Naive thymus-derived CD4-positive, alpha-beta T cell (primary cell): ENCODE measurements around the gene INPP5E. TPM values are rescaled to one million over a fixed set of nuclear protein-coding genes. Genes with fewer than 3 reads are reported as not detected.

Experiments used
- ATAC-seq: fragments of 150-1000 bp; cut with Tn5 transposase; 2 replicates; pipeline ENCODE4 v1.10.0; 2021; ENCODE audit warnings: mild to moderate bottlenecking, moderate library complexity
- CTCF ChIA-PET: fragments of 350-600 bp; sonication (Branson Sonifier 250); formaldehyde crosslinking; loops from one replicate; lab custom pipeline; 2021; ENCODE audit warnings: antibody characterized with exemption; lab: Charles Lee
- POLR2A ChIA-PET: fragments of 350-600 bp; sonication (Branson Sonifier 250); formaldehyde crosslinking; loops from one replicate; lab custom pipeline; 2021; ENCODE audit warnings: antibody characterized with exemption, inconsistent platforms; lab: Charles Lee
- DNase-seq, 9 donors: peaks; one replicate each; pipeline versions ENCODE4 v3.0.0 to v3.0.0-alpha.2; 2020 to 2022; ENCODE audit warnings: mixed read lengths in 1 of 9
- H3K27ac ChIP-seq: one replicate; pipeline ENCODE4 v1.7.0; 2013; ENCODE audit warnings: mild to moderate bottlenecking, low read depth, low read length, moderate library complexity
- H3K27me3 ChIP-seq, 2 donors: one replicate each; pipeline ENCODE4 v1.7.0; 2013; ENCODE audit warnings: low read length in 2 of 2, mild to moderate bottlenecking in 2 of 2, moderate library complexity in 2 of 2; ENCODE audit not compliant: control insufficient read depth in 2 of 2, insufficient read depth in 2 of 2
- H3K36me3 ChIP-seq, 3 experiments: 1 replicate in 2 of 3; 2 replicates in 1 of 3; pipeline ENCODE4 v1.7.0; 2013; ENCODE audit warnings: low read length in 3 of 3, mild to moderate bottlenecking in 3 of 3, moderate library complexity in 1 of 3; ENCODE audit not compliant: insufficient read depth in 3 of 3, control insufficient read depth in 2 of 3
- H3K4me1 ChIP-seq, 2 donors: one replicate each; pipeline ENCODE4 v1.7.0; 2013; ENCODE audit warnings: low read length in 2 of 2, mild to moderate bottlenecking in 2 of 2, moderate library complexity in 1 of 2; ENCODE audit not compliant: control insufficient read depth in 2 of 2, insufficient read depth in 2 of 2
- H3K4me3 ChIP-seq: 2 replicates; pipeline ENCODE4 v1.7.0; 2013; ENCODE audit warnings: mild to moderate bottlenecking, low read length
- H3K9me3 ChIP-seq, 3 experiments: 1 replicate in 2 of 3; 2 replicates in 1 of 3; pipeline ENCODE4 v1.7.0; 2013; ENCODE audit warnings: low read length in 3 of 3; ENCODE audit not compliant: control insufficient read depth in 2 of 3
- H3K27ac Mint-ChIP-seq, 9 donors: one replicate each; pipeline ENCODE4 v1.8.0; 2020 to 2022; ENCODE audit warnings: mixed read lengths in 9 of 9, mild to moderate bottlenecking in 8 of 9, moderate library complexity in 5 of 9, inconsistent platforms in 2 of 9
- H3K27me3 Mint-ChIP-seq, 5 donors: one replicate each; pipeline ENCODE4 v1.8.0; 2021 to 2022; ENCODE audit warnings: mixed read lengths in 5 of 5, mild to moderate bottlenecking in 1 of 5
- H3K36me3 Mint-ChIP-seq, 5 donors: one replicate each; pipeline ENCODE4 v1.8.0; 2020 to 2022; ENCODE audit warnings: mixed read lengths in 5 of 5, mild to moderate bottlenecking in 3 of 5, inconsistent platforms in 1 of 5
- H3K4me1 Mint-ChIP-seq, 7 donors: one replicate each; pipeline ENCODE4 v1.8.0; 2020 to 2022; ENCODE audit warnings: mixed read lengths in 7 of 7, mild to moderate bottlenecking in 3 of 7, inconsistent platforms in 1 of 7
- H3K4me3 Mint-ChIP-seq, 10 donors: one replicate each; pipeline ENCODE4 v1.8.0; 2020 to 2022; ENCODE audit warnings: mild to moderate bottlenecking in 10 of 10, mixed read lengths in 10 of 10, moderate library complexity in 6 of 10, inconsistent platforms in 2 of 10
- H3K9me3 Mint-ChIP-seq, 11 donors: one replicate each; pipeline ENCODE4 v1.8.0; 2020 to 2022; ENCODE audit warnings: mixed read lengths in 11 of 11, mild to moderate bottlenecking in 4 of 11, inconsistent platforms in 1 of 11, moderate library complexity in 1 of 11
- intact Hi-C, 2 donors: fragments of 100-400 bp; cut with micrococcal nuclease; formaldehyde crosslinking; loops; one replicate each; pipeline ENCODE4 v1.15.1; 2023
- polyA plus RNA-seq, 2 donors: library from polyadenylated mRNA; unstranded; fragments of 300-500 nt; fragmentation: Illumina TruSeq; gene quantifications; one replicate each; pipeline ENCODE4 v1.2.3, GENCODE V29; 2021
- total RNA-seq, 6 experiments: library from RNA in 5 of 6; stranded (reverse) in 5 of 6; gene quantifications; 1 replicate in 5 of 6; 2 replicates in 1 of 6; pipeline ENCODE4 v1.2.3 and lab custom pipeline; 2021 to 2026

The INPP5E gene
- total and polyA plus RNA-seq, 7 experiments from 2014 or later, result 2.3 to 23.8 (median 17.9) TPM

- peaks cover 3 to 43% (median 11%) of the 10 kb centered on the region in 5 donors for H3K36me3 Mint-ChIP-seq
- ATAC-seq, result no peak
- no peaks in the 10 kb centered on the region for H3K27me3 ChIP-seq
- no peak overlapping the region for H3K27ac Mint-ChIP-seq
- peaks cover 0 to 3% of the 10 kb centered on the region in 2 donors for H3K4me1 ChIP-seq
- CTCF ChIA-PET, result interaction anchor here (0.6 to 1.4 kb wide), 3 partner anchors 16 to 104 kb away, joined by 4 to 8 read pairs (median 5); no protein-coding TSS in a partner anchor
- intact Hi-C loops, result no loop called here
- H3K27me3 Mint-ChIP-seq, result no peaks in the 10 kb centered on the region
- no peak for DNase-seq
- POLR2A ChIA-PET, result no interaction called here
- no peak overlapping the region for H3K27ac ChIP-seq
- no peaks in the 10 kb centered on the region for H3K9me3 Mint-ChIP-seq
- peaks cover 4 to 91% (median 29%) of the 10 kb centered on the region in 3 experiments for H3K36me3 ChIP-seq
- H3K4me3 ChIP-seq, result no peak overlapping the region
- H3K4me1 Mint-ChIP-seq, result peaks cover 4 to 14% (median 9%) of the 10 kb centered on the region in 7 donors
- H3K9me3 ChIP-seq, result no peaks in the 10 kb centered on the region
- H3K4me3 Mint-ChIP-seq, result no peak overlapping the region
These were observed 22.7 kb downstream of the INPP5E start for GRCh38 chr9:136416914-136417313.

GRCh38 chr9:136416427-136416826 lies 23.2 kb downstream of the INPP5E start:
- Histone ChIP-seq H3K27me3 (no peaks in the 10 kb centered on the region), H3K9me3 (no peaks in the 10 kb centered on the region), H3K4me1 (peaks cover 3 to 7% of the 10 kb centered on the region in 2 donors), H3K36me3 (peaks cover 4 to 86% (median 29%) of the 10 kb centered on the region in 3 experiments), H3K27ac (no peak overlapping the region), H3K4me3 (no peak overlapping the region)
- ChIA-PET CTCF (interaction anchor here (1.2 to 1.4 kb wide), 2 partner anchors 16 to 103 kb away, joined by 4 to 5 read pairs; no protein-coding TSS in a partner anchor), POLR2A (no interaction called here)
- intact Hi-C loops, result no loop called here
- Mint-ChIP-seq H3K27me3 (no peaks in the 10 kb centered on the region), H3K4me1 (peaks cover 9 to 19% (median 13%) of the 10 kb centered on the region in 7 donors), H3K36me3 (peaks cover 3 to 43% (median 11%) of the 10 kb centered on the region in 5 donors), H3K27ac (no peak overlapping the region), H3K4me3 (no peak overlapping the region), H3K9me3 (no peaks in the 10 kb centered on the region)
- DNase-seq (no peak), ATAC-seq (no peak)

GRCh38 chr9:136412962-136413361 lies 26.7 kb downstream of the INPP5E start:
- Histone ChIP-seq H3K27ac (no peak overlapping the region), H3K9me3 (no peaks in the 10 kb centered on the region), H3K4me1 (peaks cover 15 to 26% of the 10 kb centered on the region in 2 donors), H3K4me3 (no peak overlapping the region), H3K36me3 (peaks cover 4 to 61% (median 22%) of the 10 kb centered on the region in 3 experiments), H3K27me3 (no peaks in the 10 kb centered on the region)
- ATAC-seq (no peak), DNase-seq (no peak)
- Mint-ChIP-seq H3K4me1 (peaks cover 28 to 43% (median 37%) of the 10 kb centered on the region in 7 donors), H3K36me3 (peaks cover 7 to 33% (median 11%) of the 10 kb centered on the region in 5 donors), H3K9me3 (no peaks in the 10 kb centered on the region), H3K27me3 (no peaks in the 10 kb centered on the region), H3K27ac (peak overlapping the region in 2 of 9 donors; percentile 33 to 56), H3K4me3 (peak overlapping the region in 2 of 10 donors; percentile 31 to 51)
- intact Hi-C loops, result loop anchor here in 1 of 2 donors (5.0 kb wide), 3 partner anchors 451 to 829 kb away; partner anchors contain the start of genes MAN1B1, TUBB4B and UBAC1
- POLR2A ChIA-PET, result interaction anchor here (1.0 to 1.3 kb wide), 2 partner anchors 29 to 50 kb away, joined by 3 to 6 read pairs; partner anchors contain the start of gene DNLZ
- CTCF ChIA-PET, result interaction anchor here (0.7 kb wide), 1 partner anchor 12 kb away, joined by 4 read pairs; no protein-coding TSS in a partner anchor

- POLR2A ChIA-PET, result interaction anchor here (1.0 to 2.3 kb wide), 4 partner anchors 13 to 47 kb away, joined by 3 to 6 read pairs (median 4); no protein-coding TSS in a partner anchor
- peaks cover 8 to 31% (median 11%) of the 10 kb centered on the region in 5 donors for H3K36me3 Mint-ChIP-seq
- CTCF ChIA-PET, result no interaction called here
- intact Hi-C loops, result loop anchor here (2.0 to 5.0 kb wide), 5 partner anchors 27 to 831 kb away; partner anchors contain the start of genes INPP5E (in 1 of the 2), MAN1B1 (in 1 of the 2), SEC16A (in 1 of the 2) and TUBB4B (in 1 of the 2)
- Histone ChIP-seq H3K27ac (peak overlapping the region; percentile 97), H3K9me3 (no peaks in the 10 kb centered on the region), H3K4me3 (peak overlapping the region; percentile 96), H3K27me3 (no peaks in the 10 kb centered on the region), H3K4me1 (peaks cover 15 to 26% of the 10 kb centered on the region in 2 donors), H3K36me3 (peaks cover 4 to 60% (median 13%) of the 10 kb centered on the region in 3 experiments)
- no peaks in the 10 kb centered on the region for H3K9me3 Mint-ChIP-seq
- peaks cover 32 to 54% (median 42%) of the 10 kb centered on the region in 7 donors for H3K4me1 Mint-ChIP-seq
- H3K27me3 Mint-ChIP-seq, result no peaks in the 10 kb centered on the region
- ATAC-seq (no peak), DNase-seq (no peak)
- peak overlapping the region; percentile 83 to 93 (median 88) for H3K4me3 Mint-ChIP-seq
- peak overlapping the region; percentile 78 to 95 (median 89) for H3K27ac Mint-ChIP-seq
These were observed 28.3 kb downstream of the INPP5E start for GRCh38 chr9:136411378-136411777.

- H3K4me3 ChIP-seq, result peak within 1 kb of the TSS; percentile 96
- ATAC-seq (peak; percentile 94), DNase-seq (peak; percentile 90 to 99 (median 93))
- H3K36me3 ChIP-seq, result peaks cover 4 to 55% (median 11%) of the 10 kb centered on the region in 3 experiments
- H3K27ac ChIP-seq, result peak within 1 kb of the TSS; percentile 97
- H3K4me1 Mint-ChIP-seq, result peaks cover 34 to 56% (median 45%) of the 10 kb centered on the region in 7 donors
- H3K4me1 ChIP-seq, result peaks cover 18 to 26% of the 10 kb centered on the region in 2 donors
- H3K4me3 Mint-ChIP-seq, result peak within 1 kb of the TSS; percentile 83 to 93 (median 90)
- H3K36me3 Mint-ChIP-seq, result peaks cover 4 to 34% (median 11%) of the 10 kb centered on the region in 5 donors
- ChIA-PET CTCF (interaction anchor here (1.1 to 2.4 kb wide), 2 partner anchors 10 to 12 kb away, joined by 3 to 12 read pairs; partner anchors contain the start of gene SNAPC4), POLR2A (interaction anchor here (0.8 to 2.3 kb wide), 8 partner anchors 10 to 676 kb away, joined by 3 to 14 read pairs (median 4); partner anchors contain the start of genes MAN1B1 and SNAPC4)
- H3K9me3 ChIP-seq, result no peaks in the 10 kb centered on the region
- H3K27ac Mint-ChIP-seq, result peak within 1 kb of the TSS; percentile 78 to 95 (median 90)
- no peaks in the 10 kb centered on the region for H3K27me3 Mint-ChIP-seq
- intact Hi-C loops, result loop anchor here (1.0 to 5.0 kb wide), 9 partner anchors 10 to 832 kb away; partner anchors contain the start of genes INPP5E (in 2 of the 2), SEC16A (in 2 of the 2), SNAPC4 (in 2 of the 2) and DNLZ (in 1 of the 2)
- no peaks in the 10 kb centered on the region for H3K27me3 ChIP-seq
- H3K9me3 Mint-ChIP-seq, result no peaks in the 10 kb centered on the region
These were observed 29.0 kb downstream of the INPP5E start, which contains the start of the genes ENTR1 and PMPCA for GRCh38 chr9:136410500-136411287. ENTR1 (minus strand) TSS chr9:136410614; CDS start chr9:136410397, 217 bp downstream. PMPCA (plus strand) TSS chr9:136410658; CDS start chr9:136410669, 11 bp downstream.
